Measurements from ENCODE around the gene CFAP73.
"Not testable (repeated sequence)": the region's sequence is repeated elsewhere in the genome, so short reads cannot be mapped to it uniquely, and the experiment has no call there.

CFAP73 gene

DNA sequence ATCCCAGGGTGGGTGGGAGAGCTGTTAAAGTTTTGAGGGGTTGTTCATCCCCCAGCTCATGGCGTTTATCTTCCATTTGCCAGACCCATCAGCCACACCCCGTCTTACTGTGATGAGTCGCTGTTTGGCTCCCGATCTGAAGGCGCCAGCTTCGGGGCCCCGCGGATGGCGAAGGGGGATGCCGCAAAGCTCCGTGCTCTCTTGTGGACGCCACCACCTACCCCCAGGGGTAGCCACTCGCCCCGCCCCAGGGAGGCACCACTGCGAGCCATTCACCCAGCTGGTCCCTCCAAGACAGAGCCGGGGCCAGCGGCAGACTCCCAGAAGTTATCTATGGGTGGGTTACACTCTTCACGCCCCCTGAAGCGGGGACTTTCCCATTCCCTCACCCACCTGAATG, 41.7 kb downstream of the CFAP73 start:
- DNase-seq (ENCODE audit: low spot score), result no peak

DNA sequence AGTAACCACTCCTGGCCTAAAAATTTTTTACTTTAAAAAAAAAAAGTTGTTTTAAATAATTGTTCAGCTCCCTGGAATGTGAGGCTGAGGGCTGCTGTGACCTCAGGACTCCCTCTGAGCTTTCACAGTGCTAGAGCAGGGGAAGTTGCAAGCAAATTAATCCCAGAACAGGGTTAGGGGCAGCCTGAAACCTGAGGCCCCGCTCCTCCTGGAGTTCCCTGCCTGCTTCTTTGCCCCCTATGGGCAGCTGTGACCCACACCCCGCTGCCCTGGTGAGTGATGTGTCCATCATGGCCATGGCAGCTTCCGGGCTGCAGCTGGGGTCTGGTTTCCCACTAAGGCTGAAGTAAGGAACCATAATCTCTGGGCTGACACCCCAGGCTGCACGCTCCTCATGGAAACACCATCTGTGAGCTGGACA, 45.5 kb downstream of the CFAP73 start:
- DNase-seq (ENCODE audit: low spot score), result no peak

DNA sequence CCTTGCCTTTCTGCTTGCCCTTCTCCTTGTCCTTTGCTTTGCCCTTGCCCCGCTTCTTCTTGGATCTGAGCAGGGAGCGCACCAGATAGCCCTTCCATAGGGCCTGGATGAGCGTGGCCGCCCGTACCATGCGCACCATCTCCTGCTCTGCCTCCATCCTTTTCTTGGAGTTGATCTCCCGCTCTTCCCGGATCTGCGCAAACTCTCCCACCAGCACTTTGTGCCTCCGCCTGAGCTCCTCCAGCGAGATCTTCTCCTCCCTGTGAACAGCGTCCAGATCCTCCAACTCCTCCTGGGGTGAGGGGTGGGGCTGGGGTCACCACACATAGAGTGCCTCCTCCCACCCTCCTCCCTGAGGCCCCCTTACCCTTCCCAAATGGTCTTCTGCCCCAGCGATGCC, 46.1 kb downstream of the CFAP73 start:
- no peak for DNase-seq (ENCODE audit: low spot score)

DNA sequence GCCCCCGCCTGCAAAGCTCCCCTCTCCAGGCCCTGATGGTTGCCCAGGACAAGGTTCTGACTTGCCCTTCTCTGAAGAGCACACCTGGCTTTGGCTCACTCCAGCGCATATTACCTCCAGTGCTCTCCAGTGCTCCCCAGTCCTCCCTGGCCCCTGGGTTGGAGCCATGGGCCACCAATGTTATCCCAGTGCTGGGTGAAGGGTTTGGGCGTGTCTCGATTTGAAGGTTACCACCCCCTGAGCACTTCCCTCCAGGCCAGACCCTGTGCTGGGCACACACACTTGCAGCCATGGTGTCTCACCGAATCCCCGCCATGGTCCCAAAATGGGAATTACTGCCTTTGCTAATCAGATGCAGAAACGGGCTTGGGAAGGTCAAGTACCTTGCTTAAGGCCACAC, 47.1 kb downstream of the CFAP73 start:
- no peak for DNase-seq (ENCODE audit: low spot score)

DNA sequence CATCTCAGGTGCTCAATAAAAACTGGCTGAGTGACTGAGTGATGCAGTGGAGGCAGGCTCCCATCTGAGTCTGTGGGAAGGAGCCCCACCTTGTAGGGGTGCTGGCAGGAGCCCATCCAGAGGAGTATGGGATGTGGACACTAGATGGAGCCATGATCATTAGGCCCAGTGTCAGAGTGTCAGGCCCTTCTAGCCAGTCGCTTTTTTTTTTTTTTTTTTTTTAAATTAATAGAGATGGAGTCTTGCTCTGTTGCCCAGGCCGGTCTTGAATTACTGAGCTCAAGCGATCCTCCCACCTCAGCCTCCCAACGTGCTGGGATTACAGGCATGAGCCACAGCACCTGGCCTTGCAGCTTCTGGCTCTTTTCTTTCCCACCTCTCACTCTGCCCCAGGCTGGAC, 47.5 kb downstream of the CFAP73 start:
- peak; percentile 93 for DNase-seq (ENCODE audit: low spot score)

DNA sequence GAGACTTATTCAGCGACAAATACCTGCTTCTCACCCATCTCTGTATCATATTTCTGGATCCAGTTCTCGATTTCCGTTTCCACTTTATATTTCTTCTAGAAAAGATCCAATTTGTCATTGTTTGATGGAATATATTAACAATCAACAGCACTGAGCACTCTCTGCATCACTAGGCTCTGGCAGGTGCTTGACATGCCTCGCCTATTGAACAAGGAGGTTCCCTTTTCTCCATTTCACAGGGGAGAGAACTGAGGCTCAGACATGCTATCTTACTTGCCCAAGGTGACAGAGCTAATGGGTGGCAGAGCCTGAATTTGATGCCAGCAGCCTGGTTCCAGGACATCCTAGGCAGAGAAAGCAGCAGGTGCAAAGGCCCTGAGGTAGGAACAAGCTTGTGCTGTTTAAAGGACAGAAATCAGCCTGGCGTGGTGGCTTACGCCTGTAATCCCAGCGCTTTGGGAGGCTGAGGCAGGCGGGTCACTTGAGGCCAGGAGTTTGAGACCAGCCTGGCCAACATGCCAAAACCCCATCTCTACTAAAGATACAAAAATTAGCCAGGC, 48.1 kb downstream of the CFAP73 start:
- no peak for DNase-seq (ENCODE audit: low spot score)

DNA sequence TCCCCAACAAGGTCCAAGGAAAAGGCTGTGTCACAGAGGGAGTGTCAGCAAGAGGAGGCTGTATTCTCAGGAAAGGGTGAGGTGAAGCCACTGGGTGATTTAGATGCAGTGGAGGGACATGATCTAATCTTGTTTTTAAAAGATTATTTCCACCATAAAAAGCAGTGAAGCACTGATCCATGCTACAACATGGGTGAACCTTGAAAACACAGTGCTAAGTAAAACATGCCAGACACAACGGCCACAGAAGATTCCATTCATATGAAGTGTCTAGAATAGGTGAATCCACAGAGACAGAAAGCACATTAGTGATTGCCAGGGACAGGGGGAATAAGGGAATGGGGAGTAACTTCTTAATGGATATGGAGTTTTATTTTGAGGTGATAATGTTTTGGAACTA, 48.8 kb downstream of the CFAP73 start:
- no peak for DNase-seq (ENCODE audit: low spot score)

DNA sequence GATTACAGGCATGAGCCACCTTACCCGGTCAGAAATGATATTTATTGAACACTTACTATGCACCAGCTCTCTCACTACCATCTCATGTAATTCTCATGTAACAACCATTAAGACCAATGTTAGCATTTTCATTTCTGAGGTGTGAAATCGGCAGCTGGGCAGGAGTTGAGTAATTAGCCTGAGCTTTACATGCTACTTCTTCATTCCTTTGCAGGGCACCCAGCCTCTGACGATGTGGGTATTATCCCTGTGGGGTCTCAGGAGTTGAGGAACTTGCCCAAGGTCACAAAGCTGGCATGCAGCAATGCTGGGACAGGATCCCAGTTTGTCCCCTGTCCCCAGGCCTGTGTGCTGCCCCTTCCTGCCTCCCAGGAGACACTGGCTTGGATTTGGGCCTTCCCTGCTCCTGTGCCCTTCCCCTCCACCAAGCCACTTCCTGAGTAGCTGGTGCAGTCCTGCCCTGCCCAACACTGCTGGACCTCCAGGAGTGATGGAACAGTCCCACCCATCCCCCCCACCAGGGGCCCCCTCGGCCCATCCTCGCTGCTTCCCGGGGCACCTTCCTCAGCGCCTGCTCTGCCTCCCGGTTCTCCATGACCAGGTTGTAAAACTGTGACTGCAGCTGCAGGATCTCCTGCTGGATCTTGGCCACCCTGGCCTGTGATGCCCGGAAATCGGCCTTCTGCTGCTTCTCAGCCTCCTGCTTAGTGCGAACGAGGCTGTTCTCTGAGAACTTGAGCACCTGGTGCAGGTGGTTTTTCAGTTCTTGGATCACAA, 50.7 kb downstream of the CFAP73 start:
- DNase-seq (ENCODE audit: low spot score), result no peak

DNA sequence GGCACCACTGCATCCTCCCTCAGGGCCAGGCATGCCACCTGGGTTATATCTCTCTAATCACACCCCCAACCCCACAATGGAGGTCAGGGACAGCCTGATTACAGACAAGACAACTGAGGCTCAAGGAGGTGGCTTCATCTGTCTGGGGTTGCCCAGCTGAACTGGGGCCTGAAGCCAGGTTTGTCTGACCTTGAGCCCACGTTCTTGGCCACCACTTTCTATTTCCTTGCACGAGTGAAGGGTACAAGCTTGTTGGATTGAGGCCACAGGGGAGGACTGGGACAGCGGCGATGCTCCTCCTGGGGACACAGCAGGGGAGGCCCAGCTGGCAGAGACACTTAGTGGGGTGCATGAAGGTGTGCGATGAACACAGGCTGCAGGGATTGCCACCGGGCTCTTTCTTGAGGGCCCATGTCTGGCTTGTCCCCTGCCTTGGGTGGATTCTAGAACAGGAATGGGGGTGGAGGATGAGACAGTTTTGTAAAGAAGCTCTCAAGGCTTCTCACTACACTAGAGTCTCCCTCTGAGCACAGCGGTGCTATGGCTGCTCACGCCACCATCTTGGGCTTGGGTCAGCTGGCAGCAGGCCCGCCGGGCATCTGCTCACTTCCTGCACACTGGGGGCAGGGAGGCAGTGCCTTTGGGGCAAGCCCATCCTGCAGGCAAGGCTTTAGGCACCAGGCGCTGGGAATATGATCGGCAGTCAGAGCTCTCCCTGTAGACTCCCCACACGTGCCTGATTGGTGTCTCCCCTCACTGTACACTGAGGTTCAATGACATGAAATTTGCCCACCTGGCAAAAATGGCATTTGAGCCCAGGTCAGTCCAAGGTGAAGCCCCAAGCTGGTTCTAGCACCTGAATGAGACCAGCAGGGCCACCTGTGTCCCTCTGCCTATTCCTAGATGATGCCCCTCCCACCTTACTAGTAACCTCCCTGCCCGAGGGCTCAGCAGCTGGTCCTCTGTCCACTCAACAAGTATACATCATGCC, 52.0 kb downstream of the CFAP73 start:
- no peak for DNase-seq (ENCODE audit: low spot score)

DNA sequence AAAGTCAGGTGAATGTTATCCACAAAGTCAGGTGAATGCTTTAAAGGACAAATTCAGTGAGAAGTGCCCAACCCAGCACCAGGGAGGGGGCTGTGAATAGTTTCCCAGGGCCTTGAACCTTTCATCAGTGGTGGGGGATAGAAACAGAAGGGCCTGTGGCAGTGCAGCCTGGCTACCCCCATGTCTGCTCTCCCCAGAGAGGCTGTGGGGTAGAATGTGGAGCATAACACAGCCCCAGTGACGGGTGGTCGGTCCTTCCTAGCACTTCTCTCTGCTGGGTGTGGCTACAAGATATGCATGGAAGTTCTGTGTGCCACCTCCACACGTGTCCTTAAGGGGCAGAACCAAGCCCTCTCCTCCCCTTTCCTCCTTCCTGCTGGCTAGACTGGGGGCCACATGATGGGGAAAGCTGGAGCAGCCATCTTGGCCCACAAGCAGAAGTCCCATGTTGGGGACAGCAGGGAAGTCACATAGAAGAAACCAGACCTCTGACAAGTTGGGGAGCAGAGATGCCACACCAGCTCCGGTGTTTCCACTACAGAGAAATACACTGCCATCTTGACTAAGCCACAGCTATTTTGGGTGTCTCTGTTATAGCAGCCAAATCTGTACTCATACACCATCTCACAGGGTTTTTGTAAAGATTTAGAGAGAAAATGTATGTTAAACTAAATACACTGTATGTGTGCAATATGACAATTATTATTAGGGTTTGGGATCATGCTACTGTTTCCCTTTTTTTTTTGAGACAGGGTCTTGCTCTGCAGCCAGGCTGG, 53.0 kb downstream of the CFAP73 start:
- no peak for DNase-seq (ENCODE audit: low spot score)

DNA sequence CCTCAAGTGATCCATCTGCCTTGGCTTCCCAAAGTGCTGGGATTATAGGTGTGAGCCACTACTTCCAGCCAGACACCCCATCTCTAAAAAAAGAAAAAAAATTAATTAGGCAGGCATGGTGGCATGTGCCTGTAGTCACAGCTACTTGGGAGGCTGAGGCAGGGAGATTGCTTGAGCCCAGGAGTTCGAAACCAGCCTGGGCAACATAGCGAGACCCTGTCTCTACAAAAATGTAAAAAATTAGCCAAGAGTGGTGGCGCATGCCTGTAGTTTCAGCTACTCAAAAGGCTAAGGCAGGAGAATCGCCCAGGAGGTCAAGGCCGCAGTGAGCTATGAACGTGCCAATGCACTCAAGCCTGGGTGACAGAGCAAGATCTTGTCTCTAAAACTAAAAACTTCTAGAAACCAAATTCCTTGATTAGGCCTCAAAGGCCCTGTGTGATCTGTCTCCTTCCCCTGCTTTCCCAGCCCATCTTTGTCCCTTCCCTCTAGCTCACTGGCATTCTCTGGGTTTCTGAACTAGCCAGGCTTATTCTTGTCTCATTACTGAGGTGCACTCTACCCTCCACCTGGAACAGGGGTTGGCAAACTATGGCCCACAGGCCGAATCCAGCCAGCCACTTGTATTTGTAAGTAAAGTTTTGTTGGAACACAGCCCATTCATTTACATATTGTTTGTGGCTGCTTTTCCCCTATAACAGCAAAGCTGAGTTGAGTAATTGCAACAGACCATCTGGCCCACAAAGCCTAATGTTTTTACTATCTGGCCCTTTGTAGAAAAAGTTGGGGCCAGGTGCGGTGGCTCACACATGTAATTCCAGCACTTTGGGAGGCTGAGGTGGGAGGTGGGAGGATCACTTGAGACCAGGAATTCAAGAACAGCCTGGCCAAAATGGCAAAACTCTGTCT, 54.6 kb downstream of the CFAP73 start:
- DNase-seq (ENCODE audit: low spot score), result no peak

DNA sequence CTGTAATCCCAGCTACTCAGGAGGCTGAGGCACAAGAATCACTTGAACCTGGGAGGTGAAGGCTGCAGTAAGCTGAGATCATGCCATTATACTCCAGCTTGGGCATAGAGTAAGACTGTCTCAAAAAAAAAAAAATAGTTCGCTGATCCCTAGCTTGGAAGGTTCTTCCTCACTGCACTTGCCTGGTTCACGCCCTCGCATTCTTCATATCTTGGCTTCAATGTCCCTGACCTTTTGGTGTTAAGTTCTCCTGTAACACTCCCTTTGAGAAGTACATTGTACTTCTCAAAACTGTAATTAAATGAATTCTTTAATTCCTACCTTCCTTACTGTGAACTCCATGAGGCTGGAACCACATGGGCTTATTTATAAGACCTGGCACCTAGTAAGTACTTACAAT, 55.3 kb downstream of the CFAP73 start:
- no peak for DNase-seq (ENCODE audit: low spot score)

DNA sequence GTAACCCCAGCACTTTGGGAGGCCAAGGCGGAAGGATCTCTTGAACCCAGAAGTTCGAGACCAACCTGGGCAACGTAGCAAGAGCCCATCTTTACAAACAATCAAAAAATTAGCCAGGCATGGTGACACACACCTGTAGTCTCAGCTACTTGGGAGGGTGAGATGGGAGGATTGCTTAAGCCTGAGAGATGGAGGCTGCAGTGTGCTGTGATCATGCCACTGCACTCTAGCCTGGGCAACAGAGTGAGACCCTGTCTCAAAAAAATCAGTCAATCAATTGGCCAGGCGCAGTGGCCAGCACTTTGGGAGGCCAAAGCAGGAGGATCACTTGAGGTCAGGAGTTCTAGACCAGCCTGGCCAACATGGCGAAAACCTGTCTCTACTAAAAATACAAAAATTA, 57.3 kb downstream of the CFAP73 start:
- not testable (repeated sequence) for DNase-seq (ENCODE audit: low spot score)

DNA sequence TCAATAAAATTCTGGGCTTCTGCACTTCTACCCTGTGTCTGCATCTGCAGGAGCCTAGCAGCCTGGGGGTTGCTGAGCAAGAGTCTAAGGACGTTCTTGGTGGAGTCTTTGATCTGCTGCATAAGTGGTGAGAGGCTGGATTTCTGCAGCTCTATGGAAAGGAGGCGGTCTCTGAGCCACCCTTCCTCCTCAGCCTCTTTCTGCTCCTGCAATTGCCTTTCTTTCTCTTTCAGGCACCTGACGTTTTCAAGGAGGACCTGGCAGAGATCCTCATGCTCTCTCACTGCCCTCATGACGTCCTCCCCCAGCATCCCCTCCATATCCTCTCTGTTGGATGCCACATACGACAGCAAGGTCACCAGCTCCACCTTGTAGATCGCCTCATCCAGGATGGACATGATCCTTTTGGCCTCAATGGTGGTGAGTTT, 58.1 kb downstream of the CFAP73 start:
- no peak for DNase-seq (ENCODE audit: low spot score)

DNA sequence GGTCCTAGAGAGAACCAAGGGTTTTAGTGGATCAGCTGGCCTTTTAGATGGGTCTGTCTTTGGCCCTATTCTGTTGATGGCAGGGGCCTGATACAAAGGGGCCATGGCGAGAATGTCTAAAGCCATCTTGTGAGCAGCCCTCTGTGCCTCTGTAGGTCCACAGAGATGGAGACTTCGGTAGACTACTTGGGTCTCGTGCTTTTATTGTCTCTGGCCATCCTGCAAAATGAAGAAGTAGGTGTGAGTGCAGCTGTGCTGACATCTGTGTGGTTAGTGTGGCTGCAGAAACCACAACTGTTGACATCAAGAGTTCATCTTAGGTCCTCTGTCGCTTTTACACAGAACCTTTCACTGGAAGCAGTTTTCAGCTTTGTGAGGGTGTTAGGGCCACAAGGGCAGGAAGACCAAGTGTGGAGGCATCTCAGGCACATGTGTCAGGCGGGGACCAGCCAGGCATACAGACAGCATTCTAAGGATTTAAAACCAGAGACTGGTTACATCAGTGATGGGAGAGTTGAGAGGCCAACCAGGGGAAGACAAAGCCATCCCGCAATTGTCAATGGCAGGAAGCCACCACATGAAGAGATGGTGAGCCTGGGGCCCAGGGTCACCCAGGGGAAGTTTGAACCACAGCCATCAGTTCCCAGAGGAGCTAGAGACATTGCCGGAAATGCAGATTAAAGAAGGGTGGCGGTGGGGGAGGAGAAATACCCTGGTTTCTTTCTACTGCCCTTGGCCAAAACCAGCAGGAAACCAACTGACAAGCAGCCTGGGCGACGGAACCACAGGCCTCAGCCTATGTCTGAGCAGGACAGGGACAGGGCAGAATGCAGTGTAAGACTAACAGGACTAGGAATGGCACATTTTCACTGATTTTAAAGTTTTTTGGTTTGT, 58.8 kb downstream of the CFAP73 start:
- DNase-seq (ENCODE audit: low spot score), result no peak

Data from HuH-7 (cell line).